Measurements from ENCODE around the gene GFOD2.

GFOD2 gene

DNA sequence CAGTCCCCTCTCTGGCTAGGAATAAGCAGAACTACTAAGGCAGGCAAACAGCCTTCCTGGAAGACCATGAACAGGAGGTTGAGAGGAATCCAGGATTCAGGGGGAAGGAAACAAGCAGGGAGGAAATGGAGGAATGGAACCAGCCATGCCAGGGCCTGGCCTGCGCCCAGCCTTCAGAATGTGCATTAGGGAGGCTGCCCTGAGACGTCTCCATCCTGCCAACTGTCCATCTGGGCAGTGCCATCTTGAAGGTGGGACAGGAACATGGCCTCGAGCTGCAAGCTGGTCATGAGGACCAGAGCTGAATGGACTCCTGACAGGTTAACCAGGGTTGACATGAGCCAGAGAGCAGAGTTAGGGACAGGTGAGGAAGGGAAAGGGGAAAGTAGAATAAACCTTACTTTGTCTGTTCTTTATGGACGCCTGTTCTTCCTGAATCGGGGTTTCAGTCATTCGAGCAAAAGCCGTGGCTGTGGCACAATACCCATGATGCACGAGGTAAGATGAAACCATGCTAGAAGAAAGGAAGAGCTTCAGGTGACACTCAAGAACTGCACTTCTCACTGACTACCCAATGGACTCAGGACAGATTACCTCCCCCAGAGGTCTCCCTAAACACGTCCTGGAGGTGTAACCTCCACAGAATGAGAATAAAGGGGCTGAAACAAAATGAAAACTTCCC is 12.1 kb upstream of the GFOD2 start:
- DNase-seq = no peak

GRCh38 chr16:67730326-67730725 is 11.2 kb upstream of the GFOD2 start:
- DNase-seq = no peak

GRCh38 chr16:67729636-67730248 is 10.6 kb upstream of the GFOD2 start:
- no peak for DNase-seq

DNA sequence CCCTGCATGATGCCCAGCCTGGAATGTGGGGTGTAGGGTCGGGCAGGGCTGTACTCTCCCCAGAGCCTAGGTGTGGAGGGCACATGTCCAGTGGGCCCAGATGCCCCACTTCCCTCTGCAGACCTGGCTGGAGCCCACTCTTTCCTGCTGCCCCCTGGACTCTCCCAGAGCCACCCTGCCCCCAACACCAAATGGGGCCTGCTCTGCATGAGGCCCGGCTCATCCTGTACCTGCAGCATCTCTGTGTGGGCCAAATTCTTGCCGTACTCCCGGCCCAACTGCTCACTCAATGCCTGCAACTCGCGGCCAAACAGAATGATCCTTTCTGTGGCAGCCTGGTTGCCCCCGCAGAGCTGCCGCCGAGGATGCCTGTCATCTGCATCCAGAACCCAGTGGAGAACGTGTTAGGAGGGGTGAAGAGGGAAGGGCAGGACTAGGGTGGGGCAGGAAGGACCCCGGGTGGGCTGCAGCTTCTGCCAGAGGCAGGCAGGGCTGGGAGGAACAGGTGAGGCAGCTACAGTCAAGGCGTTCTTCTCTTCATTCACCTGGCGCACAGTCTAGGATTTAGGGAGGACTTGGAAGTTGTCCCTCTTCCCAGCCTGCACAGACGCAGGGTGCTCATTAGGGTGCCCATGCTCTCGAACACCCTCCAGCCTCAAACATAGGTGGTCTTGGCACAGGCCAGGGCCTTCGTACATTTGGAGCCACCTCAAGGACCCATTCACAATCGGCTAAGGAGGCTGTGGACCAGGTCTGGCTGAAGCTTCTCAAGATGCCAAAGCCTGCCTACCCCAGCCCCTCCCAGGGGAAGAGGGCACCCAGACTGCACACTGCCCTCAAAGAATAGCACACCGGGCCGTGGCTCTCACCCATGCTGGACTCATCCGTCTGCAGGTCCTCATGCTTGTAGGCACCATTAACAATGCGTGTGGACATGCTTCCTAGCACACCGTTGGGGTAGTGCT is 8.7 kb upstream of the GFOD2 start:
- no peak for DNase-seq

DNA sequence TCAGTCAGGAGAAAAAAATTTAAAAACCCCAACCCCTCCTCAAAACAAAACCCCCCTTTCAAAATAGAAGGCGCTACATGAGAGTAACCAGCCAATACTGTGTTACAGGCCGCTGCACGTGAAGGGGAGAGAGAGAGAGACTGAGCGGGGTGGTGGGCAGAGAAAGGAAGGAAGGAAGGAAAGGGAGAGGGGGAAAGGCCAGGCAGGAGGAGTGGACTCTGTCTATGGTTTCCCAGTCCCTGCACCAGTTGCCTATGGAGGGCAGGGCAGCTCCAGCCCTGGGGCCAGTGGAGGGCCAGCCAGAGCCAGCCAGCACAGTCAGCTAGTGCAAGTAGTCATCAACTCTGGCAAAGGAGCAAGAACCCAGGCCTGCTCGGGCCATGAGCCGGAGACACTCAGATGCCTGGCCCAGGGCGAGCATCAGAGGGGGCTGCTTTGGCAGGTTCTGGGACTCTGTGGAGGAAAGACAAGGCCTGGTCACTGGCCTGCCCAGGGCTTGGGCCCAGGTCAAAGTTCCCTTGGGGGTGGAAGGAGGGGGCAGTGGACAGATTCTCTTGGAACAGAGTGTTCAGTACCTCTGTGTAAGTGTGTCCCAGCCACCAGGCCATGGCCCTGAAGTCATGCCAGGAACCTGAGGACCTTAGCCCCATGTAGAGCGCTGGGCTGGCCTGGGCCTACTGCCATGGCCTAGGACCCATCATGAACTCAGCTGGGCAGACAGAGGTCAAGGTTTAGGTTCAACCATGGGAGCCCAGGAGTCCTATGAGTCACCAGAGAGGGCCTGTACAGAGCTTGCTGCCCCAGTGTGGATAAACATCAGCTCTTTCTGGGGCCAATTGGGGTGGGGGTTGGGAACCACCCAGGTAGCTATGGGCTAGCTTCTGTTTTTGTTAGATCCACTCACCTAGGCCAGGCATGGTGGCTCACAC is 7.3 kb upstream of the GFOD2 start:
- no peak for DNase-seq

- DNase-seq = no peak
These were observed 4.8 kb upstream of the GFOD2 start for GRCh38 chr16:67723911-67724305.

DNA sequence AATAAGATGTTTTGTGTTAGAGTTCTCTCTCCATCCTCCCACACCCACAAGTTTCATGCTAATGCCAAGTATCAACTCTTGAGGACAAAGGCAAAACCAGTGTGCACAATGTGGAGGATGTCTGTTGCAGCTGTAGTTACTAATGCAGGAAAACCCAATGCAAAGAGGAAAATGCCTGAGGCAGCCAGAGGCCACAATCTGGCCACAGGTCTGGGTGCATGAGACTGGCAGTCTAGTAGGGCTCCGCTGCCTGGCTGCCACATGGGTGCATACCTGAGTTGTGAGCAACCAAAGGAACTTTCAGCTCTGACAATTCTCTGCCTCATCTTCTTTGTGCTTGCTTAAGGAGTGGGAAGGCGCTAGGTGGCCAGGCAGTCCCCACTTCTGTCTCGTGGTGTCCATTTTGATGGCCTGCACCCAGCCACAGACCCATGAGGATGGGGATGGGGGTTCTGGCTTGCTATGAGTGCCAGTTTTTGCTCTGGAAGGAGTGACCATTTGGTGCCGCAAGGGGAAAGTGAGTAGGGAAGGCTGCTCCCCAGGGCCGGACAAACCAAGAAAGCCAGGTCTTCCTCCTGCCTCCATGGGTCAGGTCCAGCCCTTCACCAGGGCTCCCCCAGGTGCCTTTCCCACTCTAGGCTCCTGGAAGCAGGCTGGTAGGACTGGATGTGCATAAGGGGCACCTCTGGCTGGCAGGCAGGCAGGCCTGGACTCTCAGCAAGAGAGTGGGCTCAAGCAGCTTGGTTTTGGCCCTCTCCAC is 4.2 kb upstream of the GFOD2 start:
- no peak for DNase-seq

DNA sequence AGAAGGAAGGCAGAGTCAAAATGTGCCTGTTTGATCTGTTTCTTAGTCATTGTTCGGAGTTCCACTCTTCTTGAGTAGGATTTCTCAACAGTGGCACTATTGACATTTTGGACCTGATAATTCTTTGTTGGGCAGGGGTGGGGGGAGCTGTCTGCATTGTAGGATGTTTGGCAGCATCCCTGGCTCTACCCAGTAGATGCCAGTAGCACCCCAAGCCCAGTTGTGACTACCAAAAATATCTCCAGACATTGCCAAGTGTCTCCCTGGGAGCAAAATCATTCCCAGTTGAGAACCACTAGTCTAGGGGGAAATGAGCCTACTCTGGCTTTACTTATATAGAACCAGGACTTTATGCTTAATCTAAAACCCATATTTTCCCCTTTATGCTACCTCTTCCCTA is 1.1 kb upstream of the GFOD2 start:
- DNase-seq = no peak

DNA sequence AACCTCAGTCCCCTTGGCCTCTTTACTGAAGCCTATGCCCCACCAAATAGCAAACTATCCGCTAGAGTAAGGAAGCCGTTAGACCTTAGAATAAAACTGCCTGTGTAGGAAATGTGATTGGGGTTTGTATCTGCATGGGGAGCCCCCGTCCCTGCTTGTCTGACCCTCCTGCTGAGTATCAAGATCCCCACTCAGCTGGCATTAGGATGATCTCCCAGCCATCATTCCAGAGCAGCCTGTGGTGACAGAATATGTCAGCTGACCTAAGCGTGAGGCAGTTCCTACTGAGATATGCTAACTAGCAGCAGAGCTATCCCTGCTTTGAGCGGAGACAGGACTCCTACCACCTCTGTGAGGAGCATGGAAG is 645 bp upstream of the GFOD2 start:
- no peak for DNase-seq

- no peak for DNase-seq
These were observed 458 bp downstream of the GFOD2 start for GRCh38 chr16:67718668-67719047.

GRCh38 chr16:67716097-67716496 is 3.0 kb downstream of the GFOD2 start:
- DNase-seq = no peak

DNA sequence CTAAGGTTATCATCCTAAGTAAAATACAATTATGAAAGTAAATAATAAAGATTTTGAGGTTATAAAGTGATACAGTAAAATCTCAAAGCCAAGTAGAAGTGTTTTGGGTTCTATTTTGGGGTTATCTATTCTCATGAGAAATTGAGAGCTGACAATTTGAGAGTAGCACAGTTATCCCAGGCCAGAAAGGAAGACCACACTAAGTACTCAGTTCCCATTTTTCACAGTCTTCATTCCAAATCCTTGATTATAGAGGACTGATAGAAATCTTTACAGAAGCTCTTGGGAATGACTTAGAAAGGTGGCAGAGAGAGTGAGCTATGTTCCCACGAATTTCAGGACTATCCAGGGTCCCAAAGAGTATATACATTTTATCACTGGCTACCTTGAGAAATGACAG is 4.6 kb downstream of the GFOD2 start:
- no peak for DNase-seq

- DNase-seq = no peak
These were observed 5.4 kb downstream of the GFOD2 start for GRCh38 chr16:67713647-67714273.

DNA sequence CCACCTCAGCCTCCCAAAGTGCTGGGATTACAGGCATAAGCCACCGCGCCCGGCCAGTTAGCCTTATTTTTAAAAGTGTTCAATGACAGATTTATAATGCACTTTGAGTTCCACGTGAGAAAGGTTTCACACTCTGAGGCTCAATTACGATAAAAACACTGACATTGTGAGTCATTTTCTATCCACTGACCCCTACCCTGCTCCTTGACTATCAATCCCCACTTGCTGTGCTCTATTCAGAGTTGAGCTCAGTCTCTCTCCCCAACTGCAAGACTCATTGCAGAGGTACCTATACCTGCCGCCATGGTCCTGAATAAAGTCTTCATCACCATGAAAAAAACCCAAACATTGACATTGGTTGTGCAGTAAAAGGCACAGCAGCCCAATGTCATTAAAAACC is 8.5 kb downstream of the GFOD2 start:
- no peak for DNase-seq

DNA sequence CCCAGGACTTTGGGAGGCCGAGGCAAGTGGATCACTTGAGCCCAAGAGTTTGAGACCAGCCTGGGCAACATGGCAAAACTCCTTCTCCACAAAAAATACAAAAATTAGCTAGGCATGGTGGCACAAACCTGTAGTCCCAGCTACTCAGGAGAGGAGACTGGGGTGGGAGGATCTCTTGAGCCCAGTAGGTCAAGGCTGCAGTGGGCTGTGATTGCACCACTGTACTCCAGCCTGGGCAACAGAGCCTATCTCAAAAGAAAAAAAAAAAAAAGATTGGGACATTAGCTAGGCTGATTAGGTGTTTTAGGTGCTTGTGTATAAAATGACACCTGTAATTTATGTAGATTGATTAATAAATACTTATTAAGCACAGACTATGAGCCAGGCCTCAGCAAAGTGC is 10.1 kb downstream of the GFOD2 start:
- DNase-seq = no peak

- DNase-seq = no peak
These were observed 10.7 kb downstream of the GFOD2 start for GRCh38 chr16:67708368-67708771.

DNA sequence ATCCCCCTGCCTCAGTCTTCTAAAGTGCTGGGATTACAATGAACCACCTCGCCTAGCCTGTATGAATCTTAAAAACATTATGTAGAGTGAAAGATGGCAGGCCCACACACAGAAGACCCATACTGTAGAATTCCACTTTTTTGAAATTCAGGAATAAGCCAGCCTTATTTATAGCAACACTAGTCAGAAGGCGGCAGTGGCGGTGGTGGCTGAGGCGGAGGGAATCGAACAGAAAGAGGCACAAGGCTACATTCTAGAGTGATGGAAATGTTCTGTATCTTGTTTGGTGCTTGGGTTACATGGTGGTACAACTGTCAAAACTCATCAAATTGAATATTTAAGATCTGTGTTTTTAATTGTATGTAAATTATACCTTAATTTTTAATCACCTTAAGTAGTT is 11.3 kb downstream of the GFOD2 start:
- no peak for DNase-seq

DNA sequence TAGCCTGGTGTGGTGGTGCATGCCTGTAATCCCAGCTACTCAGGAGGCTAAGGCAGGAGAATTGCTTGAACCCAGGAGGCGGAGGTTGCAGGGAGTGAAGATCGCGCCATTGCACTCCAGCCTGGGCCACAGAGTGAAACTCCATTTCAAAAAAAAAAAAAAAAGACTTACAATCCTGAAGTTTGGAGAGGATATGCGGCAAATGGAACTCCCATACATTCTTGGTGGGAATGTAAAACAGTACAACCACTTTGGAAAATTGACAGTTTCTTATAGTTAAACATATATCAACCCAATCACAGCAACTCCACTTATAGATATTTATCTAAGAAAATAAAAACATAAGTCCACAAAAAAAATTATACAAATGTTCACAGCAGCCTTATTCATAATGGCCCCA is 11.9 kb downstream of the GFOD2 start:
- DNase-seq = no peak

DNA sequence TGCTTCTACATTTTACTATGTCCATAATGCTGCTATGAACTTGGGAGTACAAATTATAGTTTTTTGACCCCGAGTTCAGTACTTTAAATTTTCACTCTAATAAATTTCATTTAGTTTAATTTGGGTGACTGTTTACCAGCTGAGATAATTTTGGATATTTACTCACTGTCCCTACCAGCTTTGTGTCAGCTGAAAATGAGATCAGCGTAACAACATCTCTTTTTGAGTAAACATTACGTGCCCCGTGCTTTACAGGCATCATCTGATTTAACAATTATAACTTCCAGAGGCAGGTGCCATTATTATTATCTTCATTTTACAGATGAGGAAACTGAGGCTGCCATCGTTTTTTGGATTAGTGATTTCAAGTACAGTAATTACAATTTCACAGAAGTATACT is 15.0 kb downstream of the GFOD2 start:
- DNase-seq = no peak

- DNase-seq = no peak
These were observed 15.5 kb downstream of the GFOD2 start for GRCh38 chr16:67703626-67704025.

DNA sequence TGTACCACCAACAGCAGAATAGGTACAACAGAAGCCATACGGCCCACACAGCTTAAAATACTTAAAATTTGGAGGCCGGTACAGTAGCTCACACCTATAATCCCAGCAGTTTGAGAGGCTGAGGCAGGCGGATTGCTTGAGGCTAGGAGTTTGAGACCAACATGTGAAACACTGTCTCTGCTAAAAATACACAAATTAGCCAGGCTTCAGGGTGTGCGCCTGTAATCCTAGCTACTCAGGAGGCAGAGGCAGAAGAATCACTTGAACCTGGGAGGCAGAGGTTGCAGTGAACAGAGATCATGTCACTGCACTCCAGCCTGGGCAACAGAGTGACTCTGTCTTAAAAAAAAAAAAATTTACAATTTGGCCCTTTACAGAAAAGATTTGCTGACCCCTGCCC is 17.0 kb downstream of the GFOD2 start:
- DNase-seq = no peak

- no peak for DNase-seq
These were observed 17.7 kb downstream of the GFOD2 start for GRCh38 chr16:67701420-67701819.
